ENCODE measurements around the gene LIMCH1. TPM values are rescaled to one million over a fixed set of nuclear protein-coding genes. Genes with fewer than 3 reads are reported as not detected.
A peak's percentile ranks its signal among the peaks of the same experiment; 100 is the strongest.
"Not testable (repeated sequence)": the region's sequence is repeated elsewhere in the genome, so short reads cannot be mapped to it uniquely, and the experiment has no call there.

The LIMCH1 gene
- total RNA-seq (2014; rRNA removed; shearing (Covaris generic)) = 10.6 and 25.9 TPM in 2 replicates
- 7.1 and 13.1 TPM in 2 replicates for polyA plus RNA-seq (2015; cell fraction: cytosol; rRNA removed)
- 95.0 and 103 TPM in 2 replicates for polyA plus RNA-seq (2015; cell fraction: nucleus; rRNA removed)

- no peak for DNase-seq (ENCODE audit: low read depth)
These were observed at the start of gene LIMCH1 for GRCh38 chr4:41538017-41538733. TSS of gene LIMCH1 (plus strand) at chr4:41538157. CDS start at chr4:41605996, 67,839 bp downstream.

- not testable (repeated sequence) for DNase-seq (ENCODE audit: low read depth)
These were observed 46.8 kb upstream of the LIMCH1 start for GRCh38 chr4:41491081-41491576.

- no peak for DNase-seq (ENCODE audit: low read depth)
These were observed 41.0 kb upstream of the LIMCH1 start for GRCh38 chr4:41496977-41497376.

GRCh38 chr4:41498177-41498576 is 39.8 kb upstream of the LIMCH1 start:
- no peak for DNase-seq (ENCODE audit: low read depth)

GRCh38 chr4:41504167-41504818 is 33.7 kb upstream of the LIMCH1 start:
- DNase-seq (ENCODE audit: low read depth) = no peak

GRCh38 chr4:41505161-41505661 is 32.7 kb upstream of the LIMCH1 start:
- peak; percentile 49 for DNase-seq (ENCODE audit: low read depth)

GRCh38 chr4:41506130-41506529 is 31.8 kb upstream of the LIMCH1 start:
- peak; percentile 21 for DNase-seq (ENCODE audit: low read depth)

GRCh38 chr4:41507291-41507947 is 30.5 kb upstream of the LIMCH1 start:
- DNase-seq (ENCODE audit: low read depth) = peak; percentile 48

- no peak for DNase-seq (ENCODE audit: low read depth)
These were observed 28.5 kb upstream of the LIMCH1 start for GRCh38 chr4:41509451-41509866.

GRCh38 chr4:41510179-41510578 is 27.8 kb upstream of the LIMCH1 start:
- no peak for DNase-seq (ENCODE audit: low read depth)

GRCh38 chr4:41512136-41512535 is 25.8 kb upstream of the LIMCH1 start:
- DNase-seq (ENCODE audit: low read depth) = no peak

- no peak for DNase-seq (ENCODE audit: low read depth)
These were observed 25.4 kb upstream of the LIMCH1 start for GRCh38 chr4:41512596-41512995.

- no peak for DNase-seq (ENCODE audit: low read depth)
These were observed 23.8 kb upstream of the LIMCH1 start for GRCh38 chr4:41514169-41514568.

- no peak for DNase-seq (ENCODE audit: low read depth)
These were observed 23.0 kb upstream of the LIMCH1 start for GRCh38 chr4:41514766-41515481.

- no peak for DNase-seq (ENCODE audit: low read depth)
These were observed 20.8 kb upstream of the LIMCH1 start for GRCh38 chr4:41517121-41517520.

GRCh38 chr4:41517747-41518146 is 20.2 kb upstream of the LIMCH1 start:
- no peak for DNase-seq (ENCODE audit: low read depth)

- no peak for DNase-seq (ENCODE audit: low read depth)
These were observed 13.5 kb upstream of the LIMCH1 start for GRCh38 chr4:41524425-41524824.

GRCh38 chr4:41525129-41525528 is 12.8 kb upstream of the LIMCH1 start:
- peak; percentile 98 for DNase-seq (ENCODE audit: low read depth)

GRCh38 chr4:41526628-41527027 is 11.3 kb upstream of the LIMCH1 start:
- peak; percentile 34 for DNase-seq (ENCODE audit: low read depth)

- DNase-seq (ENCODE audit: low read depth) = no peak
These were observed 9.3 kb upstream of the LIMCH1 start for GRCh38 chr4:41528512-41529205.
